GM20000 (cell line): ENCODE results near the gene ZFAND3.

ENCODE experiments used
- DNase-seq: peaks from one replicate; pipeline ENCODE4 v3.0.0; 2012; ENCODE audit warnings: low spot score
- CTCF ChIP-seq: IDR thresholded peaks from 2 replicates; pipeline ENCODE4 v1.5.1; 2012; ENCODE audit warnings: mild to moderate bottlenecking, control low read depth; ENCODE audit errors: extremely low read depth, missing control alignments

ZFAND3 gene

GRCh38 chr6:37917566-37917965, 98.0 kb downstream of the ZFAND3 start:
- DNase-seq = no peak
- no peak for TF ChIP-seq CTCF

GRCh38 chr6:37919417-37920157, 100.1 kb downstream of the ZFAND3 start:
- no peak for TF ChIP-seq CTCF
- no peak for DNase-seq

GRCh38 chr6:37920667-37921066, 101.1 kb downstream of the ZFAND3 start:
- no peak for DNase-seq
- no peak for TF ChIP-seq CTCF

GRCh38 chr6:37922563-37922962, 103.0 kb downstream of the ZFAND3 start:
- DNase-seq = no peak
- no peak for TF ChIP-seq CTCF

GRCh38 chr6:37923514-37923913, 104.0 kb downstream of the ZFAND3 start:
- no peak for DNase-seq
- TF ChIP-seq CTCF = no peak

GRCh38 chr6:37926661-37927060, 107.1 kb downstream of the ZFAND3 start:
- no peak for DNase-seq
- TF ChIP-seq CTCF = no peak

- TF ChIP-seq CTCF = no peak
- no peak for DNase-seq
Measured at GRCh38 chr6:37928217-37928616, 108.7 kb downstream of the ZFAND3 start.
